HG02840 (cell line): ENCODE measurements around the gene EIF3K.
"Not testable (repeated sequence)": the region's sequence is repeated elsewhere in the genome, so short reads cannot be mapped to it uniquely, and the experiment has no call there.

ENCODE experiments used
- ATAC-seq: cut with Tn5 transposase; IDR thresholded peaks from one replicate; pipeline ENCODE4 v1.9.1; 2021; ENCODE audit warnings: mild to moderate bottlenecking, moderate library complexity, moderate number of reproducible peaks; ENCODE audit not compliant: unreplicated experiment, low FRiP score

EIF3K gene

DNA sequence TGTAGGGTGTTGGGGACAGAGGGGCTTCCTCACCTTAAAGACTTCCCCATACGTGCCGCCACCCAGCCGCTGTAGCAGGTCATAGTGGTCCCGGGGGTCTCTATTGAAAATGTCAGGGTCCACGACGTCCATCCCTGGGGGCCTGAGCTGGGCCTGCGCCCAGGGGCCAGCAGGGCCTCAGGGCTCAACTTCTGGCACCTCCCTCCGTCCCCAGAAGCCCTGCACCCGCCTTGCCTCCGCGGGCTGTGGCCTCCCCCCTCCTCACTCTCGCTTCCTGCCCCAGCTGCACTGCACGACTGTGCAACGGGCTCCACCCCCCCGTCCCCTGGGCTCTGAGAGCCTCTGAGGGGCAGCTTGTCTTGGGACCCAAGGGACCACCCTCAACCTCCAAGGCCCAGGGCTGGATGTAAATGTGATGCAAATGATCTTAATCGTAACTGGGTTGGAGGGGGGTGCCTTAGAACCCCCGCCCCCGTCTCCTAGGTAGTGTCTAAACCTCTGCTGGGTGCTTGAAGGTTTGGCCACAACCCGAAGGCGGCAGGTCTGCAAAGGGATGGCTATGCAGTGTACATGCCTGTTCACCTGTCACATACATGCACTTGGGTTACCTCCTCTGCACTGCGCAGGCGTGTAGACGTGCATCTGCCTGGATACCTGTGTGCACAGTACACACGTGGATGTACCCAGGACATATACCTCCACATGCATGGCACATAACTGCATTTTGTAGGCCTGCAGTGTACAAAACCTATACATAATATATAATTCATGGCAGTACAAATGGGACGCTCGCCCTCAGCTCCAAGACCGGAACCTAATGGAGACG lies 1.0 kb upstream of the EIF3K start, which contains the start of gene MAP4K1:
Gene MAP4K1 (minus strand): TSS at position 190 of the 826 bp plus-strand sequence. CDS start 58 bp downstream, at position 132.
- ATAC-seq, result peak; percentile 49

DNA sequence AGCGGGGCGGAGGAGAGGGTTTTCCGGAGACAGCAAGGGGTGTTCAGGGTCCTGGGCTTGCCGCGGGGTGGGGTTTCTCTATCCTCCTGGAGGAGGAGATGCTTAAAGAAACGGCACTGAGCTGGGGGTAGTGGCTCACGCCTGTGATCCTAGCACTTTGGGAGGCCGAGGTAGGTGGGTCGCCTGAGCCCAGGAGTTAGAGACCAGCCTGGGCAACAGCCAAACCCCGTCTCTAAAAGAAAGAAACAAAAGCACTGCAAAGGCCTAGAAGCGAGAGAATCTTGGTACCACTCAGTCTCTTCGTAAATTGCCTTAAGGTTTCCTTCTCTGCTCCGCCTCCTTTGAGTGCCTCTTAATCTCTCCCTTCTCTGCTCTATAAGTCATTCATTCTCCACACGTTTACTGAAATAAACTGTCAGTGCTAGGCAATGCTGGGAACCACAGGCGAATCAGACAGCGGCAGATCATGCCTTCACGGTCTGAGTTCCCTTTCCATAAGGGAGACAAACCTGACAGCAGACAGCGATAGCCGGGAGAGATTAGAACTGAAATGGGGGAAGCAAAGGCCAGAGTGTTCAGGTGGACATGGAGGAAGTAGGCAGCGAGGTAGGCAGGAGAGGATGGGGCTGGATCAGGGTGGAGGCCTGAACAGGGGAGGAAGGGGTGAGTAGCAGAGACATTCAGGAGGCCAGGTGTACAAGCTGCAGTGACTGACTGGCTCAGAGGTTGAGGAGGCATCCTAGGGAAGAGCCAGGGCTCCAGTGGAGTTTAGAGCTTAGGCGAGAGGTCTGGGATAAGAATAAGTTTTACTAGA lies 580 bp downstream of the EIF3K start:
- ATAC-seq, result no peak

DNA sequence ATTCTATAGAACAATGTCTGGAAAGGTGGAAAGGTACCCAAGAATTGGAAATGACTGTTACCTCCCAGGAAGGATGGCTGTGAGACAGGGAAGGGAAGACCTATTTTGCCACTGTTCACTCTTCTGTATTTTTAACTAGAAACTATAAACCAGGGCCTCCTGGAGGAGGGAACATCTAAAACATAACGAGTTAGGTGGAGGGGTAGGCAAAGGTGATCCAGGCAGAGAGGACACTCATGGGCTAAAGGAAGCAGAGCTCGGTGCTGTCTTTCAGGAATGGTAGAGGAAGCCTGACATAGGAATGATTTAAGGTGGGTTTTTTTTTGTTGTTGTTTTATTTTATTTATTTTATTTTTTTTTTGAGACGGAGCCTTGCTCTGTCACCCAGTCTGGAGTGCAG lies 5.8 kb downstream of the EIF3K start:
- ATAC-seq, result no peak

DNA sequence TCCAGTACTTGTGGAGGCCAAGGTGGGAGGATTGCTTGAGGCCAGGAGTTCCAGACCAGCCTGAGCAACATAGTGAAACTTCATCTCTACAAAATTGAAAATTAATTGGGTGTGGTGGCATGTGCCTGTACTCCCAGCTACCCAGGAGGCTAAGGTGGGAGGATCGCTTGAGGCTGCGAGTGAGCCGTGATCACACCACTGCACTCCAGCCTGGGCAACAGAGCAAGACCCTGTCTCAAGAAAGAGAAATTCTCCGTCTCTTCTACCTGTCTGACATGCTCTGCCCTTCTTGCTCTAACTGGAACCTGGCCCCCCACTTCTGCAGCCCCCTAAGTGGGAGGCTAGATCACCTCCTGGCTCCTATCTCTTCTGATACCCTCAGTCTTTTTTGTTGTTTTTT lies 7.4 kb downstream of the EIF3K start:
- no peak for ATAC-seq

DNA sequence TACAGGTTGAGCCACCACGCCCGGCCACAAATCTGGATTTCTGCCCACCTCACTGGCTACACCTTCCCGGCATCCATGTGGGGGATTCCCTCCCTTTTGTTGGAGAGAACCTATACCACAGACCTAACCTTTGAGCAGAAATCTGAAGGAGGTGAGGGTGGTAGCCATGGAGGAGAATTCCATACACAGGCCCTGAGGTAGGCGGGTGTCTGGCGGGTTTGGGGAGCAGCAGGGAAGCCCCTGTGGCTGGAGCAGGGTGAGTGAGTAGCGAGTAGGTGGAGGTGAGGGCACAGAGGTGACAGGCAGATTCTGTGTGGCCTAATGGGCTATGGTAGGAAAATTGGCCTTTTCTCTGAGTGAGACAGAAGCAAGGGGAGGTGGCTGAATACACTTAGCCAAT lies 10.6 kb downstream of the EIF3K start:
- no peak for ATAC-seq

DNA sequence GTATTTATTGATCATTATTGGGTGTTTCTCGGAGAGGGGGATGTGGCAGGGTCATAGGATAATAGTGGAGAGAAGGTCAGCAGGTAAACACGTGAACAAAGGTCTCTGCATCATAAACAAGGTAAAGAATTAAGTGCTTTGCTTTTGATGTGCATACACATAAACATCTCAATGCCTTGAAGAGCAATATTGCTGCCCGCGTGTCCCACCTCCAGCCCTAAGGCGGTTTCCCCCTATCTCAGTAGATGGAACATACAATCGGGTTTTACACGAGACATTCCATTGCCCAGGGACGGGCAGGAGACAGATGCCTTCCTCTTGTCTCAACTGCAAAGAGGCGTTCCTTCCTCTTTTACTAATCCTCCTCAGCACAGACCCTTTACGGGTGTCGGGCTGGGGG lies 12.3 kb downstream of the EIF3K start:
- not testable (repeated sequence) for ATAC-seq

DNA sequence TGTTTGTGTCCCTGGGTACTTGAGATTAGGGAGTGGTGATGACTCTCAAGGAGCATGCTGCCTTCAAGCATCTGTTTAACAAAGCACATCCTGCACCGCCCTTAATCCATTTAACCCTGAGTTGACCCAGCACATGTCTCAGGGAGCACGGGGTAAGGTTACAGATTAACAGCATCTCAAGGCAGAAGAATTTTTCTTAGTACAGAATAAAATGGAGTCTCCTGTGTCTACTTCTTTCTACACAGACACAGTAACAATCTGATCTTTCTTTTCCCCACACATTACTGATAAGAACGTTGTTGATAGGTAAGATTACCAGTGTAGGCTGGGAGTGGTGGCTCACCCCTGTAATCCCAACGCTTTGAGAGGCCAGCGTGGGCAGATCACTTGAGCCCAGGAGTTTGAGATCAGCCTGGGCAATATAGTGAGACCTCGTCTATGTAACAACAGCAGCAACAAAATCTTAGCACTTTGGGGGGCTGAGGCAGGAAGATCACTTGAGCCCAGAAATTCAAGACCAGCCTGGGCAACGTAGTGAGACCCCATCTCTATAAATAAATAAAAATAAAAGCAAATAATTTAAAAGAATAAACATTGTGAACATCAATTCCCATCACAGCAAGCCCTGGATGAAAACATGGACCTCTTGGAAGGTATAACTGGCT lies 13.0 kb downstream of the EIF3K start:
- not testable (repeated sequence) for ATAC-seq

DNA sequence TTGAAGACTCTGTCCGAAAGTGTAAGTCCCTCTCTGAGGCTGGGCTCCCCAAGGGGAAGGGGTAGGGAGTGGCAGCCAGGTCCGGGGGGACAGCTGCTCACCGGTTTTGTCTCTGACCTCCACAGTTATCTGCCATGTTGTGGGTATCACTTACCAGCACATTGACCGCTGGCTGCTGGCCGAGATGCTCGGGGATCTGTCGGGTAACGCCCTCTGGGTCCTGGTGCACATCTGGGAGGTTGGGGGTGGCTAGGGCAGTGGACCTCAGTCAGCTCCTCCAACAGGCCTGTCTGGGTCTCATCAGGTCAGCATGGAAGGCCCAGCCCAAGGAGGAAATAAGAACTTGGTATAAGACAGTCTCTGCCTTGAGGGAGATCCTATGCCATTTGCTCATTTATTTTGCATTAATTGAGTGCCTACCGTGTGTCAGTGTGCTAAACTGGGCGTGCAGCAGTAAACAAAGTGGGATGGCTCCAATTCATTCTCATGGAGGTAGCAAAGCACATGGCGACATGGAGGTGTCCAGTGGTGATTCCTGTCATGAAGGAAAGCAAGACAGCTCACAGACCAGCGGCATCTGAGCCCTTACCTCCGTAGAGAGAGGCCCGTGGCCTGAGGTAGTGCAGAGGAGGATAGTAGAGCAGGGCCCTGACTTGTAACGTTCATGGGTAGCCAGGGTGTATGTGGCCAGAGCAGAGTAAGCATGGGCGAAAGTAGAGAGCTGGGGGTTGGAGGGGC lies 13.7 kb downstream of the EIF3K start:
- no peak for ATAC-seq

DNA sequence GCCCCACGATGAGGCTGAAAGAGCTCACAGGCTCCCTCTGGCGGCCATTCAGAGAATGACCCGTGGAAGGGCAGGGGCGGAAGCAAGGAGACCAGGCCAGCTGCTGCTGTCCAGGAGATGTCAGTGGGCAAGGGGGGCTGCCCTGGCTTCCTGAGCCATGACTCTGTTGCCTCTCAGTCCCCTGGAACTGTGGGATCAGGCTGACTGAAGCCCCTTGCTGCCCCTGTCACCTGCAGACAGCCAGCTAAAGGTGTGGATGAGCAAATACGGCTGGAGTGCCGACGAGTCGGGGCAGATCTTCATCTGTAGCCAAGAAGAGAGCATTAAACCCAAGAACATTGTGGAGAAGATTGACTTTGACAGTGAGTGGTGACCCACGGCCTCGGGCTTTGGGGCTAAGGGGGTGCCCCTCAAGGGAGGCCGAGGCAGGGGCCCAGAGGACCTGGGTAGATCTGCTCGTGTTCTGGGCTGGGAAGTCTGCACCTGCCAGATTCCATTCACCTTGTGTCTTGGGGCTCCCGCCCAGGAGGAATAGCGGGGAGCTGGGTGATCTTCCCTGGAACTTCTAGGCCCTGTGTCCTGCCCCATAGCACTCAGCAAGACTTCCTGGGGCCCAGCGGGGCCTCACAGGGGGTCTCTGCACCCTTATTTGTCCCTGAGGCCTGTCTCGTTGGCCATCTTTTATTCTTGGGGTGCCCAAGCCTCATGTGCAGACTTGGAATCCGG lies 15.9 kb downstream of the EIF3K start:
- ATAC-seq, result no peak

DNA sequence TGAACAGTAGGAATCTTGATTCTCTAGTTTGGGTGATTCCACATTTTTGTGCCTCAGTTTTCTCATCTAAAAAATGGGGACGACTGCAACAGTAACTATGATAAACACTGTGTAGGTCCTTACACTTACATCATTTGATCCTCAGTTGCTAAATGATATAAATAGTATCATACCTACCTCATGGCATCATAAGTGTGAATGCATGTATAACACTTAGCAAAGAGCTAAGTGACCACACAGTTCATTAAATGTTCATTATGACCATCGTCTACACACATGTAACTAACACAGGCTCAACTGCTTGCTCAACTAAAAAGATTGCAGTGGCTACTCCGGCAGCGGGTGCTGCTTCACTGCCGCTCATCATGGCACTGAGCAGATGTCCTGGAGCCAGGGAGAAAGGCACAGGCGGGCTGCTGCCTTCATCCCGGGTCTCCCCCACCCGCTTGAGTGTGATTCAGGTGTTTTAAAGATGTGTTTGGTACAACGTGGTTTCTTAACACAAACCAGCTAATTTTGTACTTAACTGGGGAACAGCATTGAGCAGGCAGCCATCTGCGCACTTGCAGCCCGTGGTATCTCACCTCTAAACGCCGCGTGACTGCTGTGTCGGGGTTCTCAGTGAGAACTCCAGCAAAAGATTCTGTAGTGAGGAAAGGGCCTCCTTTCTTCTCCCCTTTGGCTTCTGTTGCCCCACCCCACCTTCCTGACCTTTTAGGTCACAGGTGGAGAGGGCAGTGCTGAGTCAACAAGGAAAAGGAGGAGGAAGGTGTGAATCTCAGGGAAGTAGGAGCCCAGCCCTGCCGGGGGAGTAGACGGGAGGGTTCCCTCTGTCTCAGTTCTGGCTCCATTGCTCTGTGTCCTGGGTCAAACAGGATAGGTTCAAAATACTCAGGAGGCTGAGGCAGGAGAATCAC lies 16.8 kb downstream of the EIF3K start:
- no peak for ATAC-seq

DNA sequence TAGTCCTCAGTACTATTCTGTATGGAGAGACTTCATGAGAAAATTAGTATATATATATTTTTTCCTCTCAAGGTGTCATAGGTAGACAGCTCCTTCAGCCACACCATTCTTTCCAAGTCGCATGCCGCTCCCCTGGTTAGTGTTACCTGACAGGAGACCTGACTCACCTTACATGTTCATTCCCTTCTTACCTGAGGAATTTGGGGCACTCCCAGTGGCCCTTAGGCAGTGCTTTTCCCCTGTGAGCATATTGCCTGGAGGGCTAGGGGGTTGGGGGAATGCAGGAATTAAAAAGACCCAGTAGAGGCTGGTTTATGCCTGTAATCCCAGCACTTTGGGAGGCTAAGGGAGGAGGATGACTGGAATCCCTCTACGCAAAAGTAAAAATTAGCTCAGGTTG lies 19.5 kb downstream of the EIF3K start:
- no peak for ATAC-seq

DNA sequence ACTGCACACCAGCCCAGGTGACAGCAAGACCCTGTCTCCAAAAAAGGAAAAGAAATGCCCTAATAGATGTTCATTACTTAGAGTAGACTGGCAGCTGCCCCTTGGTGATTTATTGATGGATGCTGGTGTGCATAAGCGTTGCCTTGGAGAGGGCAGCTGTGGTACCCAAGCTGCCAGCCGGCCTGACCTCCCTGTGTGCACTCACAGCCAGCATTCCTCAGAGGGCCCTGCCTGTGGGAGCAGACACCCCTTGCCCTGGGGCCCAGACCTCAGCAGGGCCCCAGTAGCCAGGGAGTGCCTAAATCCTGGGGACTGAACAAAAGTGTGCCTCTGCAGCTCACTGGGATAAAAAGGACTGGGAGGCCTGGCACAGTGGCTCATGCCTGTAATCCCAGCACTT lies 20.7 kb downstream of the EIF3K start:
- no peak for ATAC-seq

DNA sequence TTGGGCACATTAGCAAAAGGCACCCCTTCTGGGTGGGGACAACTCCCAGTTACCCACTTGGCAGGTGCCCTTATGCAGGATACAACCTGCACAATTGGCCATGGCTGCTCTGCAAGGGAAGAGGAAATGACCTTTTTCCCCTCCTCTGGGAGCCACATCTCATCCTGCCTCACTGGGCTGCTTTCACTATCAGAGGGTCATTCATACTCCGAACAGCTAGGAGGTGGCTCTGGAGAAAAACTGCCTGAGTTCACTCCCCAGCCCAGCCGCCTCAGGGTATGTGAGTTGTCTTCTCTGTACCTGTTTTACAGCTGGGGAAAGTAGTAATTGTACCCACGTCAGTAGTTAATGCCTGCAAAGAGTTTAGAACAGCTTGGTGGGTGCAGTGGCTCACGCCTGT lies 21.4 kb downstream of the EIF3K start:
- ATAC-seq, result no peak

DNA sequence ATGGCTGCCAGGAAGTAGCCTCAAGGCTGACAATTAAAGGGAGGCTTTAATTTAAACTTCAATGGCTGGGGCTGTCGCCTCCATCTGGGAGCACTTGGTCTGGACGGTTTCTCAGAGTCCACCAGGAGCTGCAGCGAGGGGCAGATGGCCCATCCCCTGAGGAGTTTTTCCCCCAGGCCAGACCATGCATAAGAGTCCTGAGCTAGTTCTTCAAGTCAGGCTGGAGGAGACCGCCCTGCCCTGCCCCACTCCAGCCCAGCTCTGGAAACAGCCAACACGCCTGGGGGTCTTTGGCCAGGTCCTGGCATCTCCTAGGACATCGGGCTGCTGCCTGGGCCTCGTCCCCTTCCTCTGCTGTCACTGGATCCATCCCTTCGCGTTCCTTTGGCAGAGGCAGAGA lies 23.2 kb downstream of the EIF3K start:
- no peak for ATAC-seq

DNA sequence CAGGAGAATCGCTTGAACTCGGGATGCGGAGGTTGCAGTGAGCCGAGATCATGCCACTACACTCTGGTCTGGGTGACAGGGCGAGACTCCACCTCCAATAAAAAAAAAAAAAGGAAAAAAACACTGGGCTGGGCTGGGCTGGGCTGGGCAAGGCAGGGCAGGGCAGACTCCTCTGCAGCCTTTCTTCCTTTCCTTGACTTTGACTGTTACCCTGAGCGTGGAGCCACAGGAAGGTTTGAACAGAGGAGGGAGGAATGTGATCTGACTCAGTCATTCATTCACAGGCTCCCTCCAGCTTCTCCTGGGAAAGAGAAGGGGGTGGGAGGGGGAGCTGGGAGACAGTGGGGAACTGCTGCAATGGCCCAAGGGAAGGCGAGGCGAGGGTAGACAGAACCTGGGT lies 25.7 kb downstream of the EIF3K start:
- no peak for ATAC-seq

DNA sequence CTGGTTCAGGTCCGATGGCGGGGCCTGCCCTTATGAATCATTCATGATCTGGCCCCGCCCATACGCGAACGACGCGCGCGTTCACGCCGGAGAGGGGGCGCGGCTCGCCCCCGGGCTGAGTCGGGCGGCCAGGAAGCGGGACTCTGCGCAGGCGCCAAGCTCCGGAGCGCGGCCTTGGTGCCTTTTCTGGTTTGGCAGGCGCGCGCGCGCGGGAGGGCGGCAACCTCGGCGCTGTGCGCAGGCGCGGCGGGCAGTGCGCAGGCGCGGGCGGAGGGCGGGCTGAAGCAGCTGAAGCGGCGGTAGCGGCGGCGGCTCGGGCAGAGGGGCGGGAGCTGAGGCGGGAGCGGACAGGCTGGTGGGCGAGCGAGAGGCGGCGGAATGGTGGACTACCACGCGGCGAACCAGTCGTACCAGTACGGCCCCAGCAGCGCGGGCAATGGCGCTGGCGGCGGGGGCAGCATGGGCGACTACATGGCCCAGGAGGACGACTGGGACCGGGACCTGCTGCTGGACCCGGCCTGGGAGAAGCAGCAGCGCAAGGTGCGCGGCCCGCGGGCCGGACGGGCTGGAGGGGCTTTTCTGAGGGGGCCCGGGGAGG lies 28.5 kb downstream of the EIF3K start, which contains the start of gene ACTN4:
Gene ACTN4 (plus strand): TSS at position 282 of the 598 bp plus-strand sequence. CDS start 97 bp downstream, at position 379.
- ATAC-seq, result peak; percentile 93

DNA sequence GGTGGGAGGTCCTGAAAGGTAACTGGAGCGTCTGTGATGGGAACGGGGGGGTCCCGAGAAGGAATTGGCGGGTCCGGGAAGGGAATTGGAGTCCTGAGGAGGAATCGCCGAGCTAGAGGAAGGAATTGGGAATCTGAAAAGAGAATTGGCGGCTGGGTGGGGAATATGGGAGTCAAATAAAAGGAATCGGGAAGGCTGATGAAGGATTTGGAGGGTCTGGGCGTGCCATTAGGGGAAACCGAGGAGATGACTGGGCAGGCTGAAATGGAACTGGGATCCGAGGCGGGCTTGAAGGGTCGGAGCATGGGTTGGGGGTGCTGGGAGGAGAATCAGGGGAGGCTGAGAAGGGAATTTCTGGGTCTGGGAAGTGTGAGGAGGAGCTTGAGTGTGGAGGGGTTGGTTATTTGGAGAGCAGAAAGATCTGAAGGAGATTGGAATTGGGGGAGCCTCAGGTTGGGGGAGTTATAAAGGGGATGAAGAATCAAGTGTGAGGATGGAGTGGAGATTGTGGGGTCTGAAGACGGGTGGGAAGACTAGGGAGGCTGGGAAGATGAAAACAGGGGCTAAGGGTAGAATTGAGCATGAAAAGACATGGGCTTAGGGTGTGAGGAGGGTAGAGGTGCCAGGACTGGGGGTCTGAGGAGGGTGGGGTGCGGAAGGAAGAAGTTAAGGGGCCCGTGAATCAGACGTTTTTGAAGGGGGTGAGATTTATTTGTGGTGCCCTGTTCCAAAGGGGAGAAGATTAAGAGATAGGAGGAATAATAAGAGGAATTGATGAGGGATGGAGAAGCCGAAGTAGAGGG lies 29.2 kb downstream of the EIF3K start:
- no peak for ATAC-seq
